HFF-Myc (cell line): Measurements from ENCODE around the gene P2RY12.

Source experiments
- DNase-seq: peaks from one replicate; pipeline ENCODE4 v3.0.0-alpha.2; 2011; ENCODE audit warnings: low read depth; ENCODE audit errors: extremely low read depth
- H3K4me3 ChIP-seq: replicated peaks from 2 replicates; pipeline ENCODE4 v1.5.1; 2011; ENCODE audit warnings: low read depth, mild to moderate bottlenecking, control low read depth, low read length
- CTCF ChIP-seq: IDR thresholded peaks from 2 replicates; pipeline ENCODE4 v1.5.1; 2012; ENCODE audit warnings: mild to moderate bottlenecking, low read depth, low read length, control low read depth; ENCODE audit errors: missing control alignments

The P2RY12 gene

GRCh38 chr3:151425627-151426340 lies 41.2 kb upstream of the P2RY12 start:
- TF ChIP-seq CTCF, result peak; percentile 24
- no peak for DNase-seq

GRCh38 chr3:151423091-151423490 lies 38.5 kb upstream of the P2RY12 start:
- no peak overlapping the region for H3K4me3 ChIP-seq
- DNase-seq, result no peak
- TF ChIP-seq CTCF, result no peak

More at GRCh38 chr3:151425627-151426340, 41.2 kb upstream of the P2RY12 start:
- H3K4me3 ChIP-seq, result no peak overlapping the region

GRCh38 chr3:151421938-151422337 lies 37.4 kb upstream of the P2RY12 start:
- DNase-seq, result no peak
- no peak for TF ChIP-seq CTCF
- H3K4me3 ChIP-seq, result no peak overlapping the region

GRCh38 chr3:151419806-151420205 lies 35.3 kb upstream of the P2RY12 start:
- no peak for DNase-seq
- TF ChIP-seq CTCF, result no peak
- no peak overlapping the region for H3K4me3 ChIP-seq

GRCh38 chr3:151415289-151415688 lies 30.7 kb upstream of the P2RY12 start:
- no peak overlapping the region for H3K4me3 ChIP-seq
- no peak for TF ChIP-seq CTCF
- no peak for DNase-seq

GRCh38 chr3:151412989-151413388 lies 28.4 kb upstream of the P2RY12 start:
- peak; percentile 9 for TF ChIP-seq CTCF
- no peak overlapping the region for H3K4me3 ChIP-seq
- DNase-seq, result no peak

- no peak overlapping the region for H3K4me3 ChIP-seq
- DNase-seq, result no peak
- no peak for TF ChIP-seq CTCF
These were observed 26.5 kb upstream of the P2RY12 start for GRCh38 chr3:151410891-151411559.
